H1 (cell line): Measurements from ENCODE around the gene BTN2A1. TPM values are rescaled to one million over a fixed set of nuclear protein-coding genes. Genes with fewer than 3 reads are reported as not detected.

Experiments used
- CTCF ChIA-PET: fragments of 300-600 bp; sonication (Branson Sonifier 250); formaldehyde crosslinking; loops from one replicate; lab custom pipeline; 2021; ENCODE audit not compliant: partially characterized antibody; lab: Charles Lee
- POLR2A ChIA-PET: fragments of 300-600 bp; sonication (Branson Sonifier 250); formaldehyde crosslinking; loops from one replicate; lab custom pipeline; 2021; ENCODE audit warnings: inconsistent platforms; ENCODE audit not compliant: partially characterized antibody; lab: Charles Lee
- DNase-seq, 2 experiments: peaks; one replicate each; pipeline versions ENCODE4 v3.0.0 to v3.0.0-alpha.2; 2010 to 2022; ENCODE audit warnings: low spot score in 2 of 2, low read depth in 1 of 2, mixed read lengths in 1 of 2
- FAIRE-seq: peaks from 2 replicates; lab custom pipeline; 2011; peaks lifted over from hg19 to GRCh38; lab: Jason Lieb, UNC
- H2AFZ ChIP-seq: 2 replicates; pipeline ENCODE4 v1.8.1; 2012; ENCODE audit warnings: low read length, inconsistent platforms
- H2AK5ac ChIP-seq: 2 replicates; pipeline ENCODE4 v1.6.1; 2013; ENCODE audit warnings: low read depth, low read length
- H2BK120ac ChIP-seq: replicated peaks from 2 replicates; pipeline ENCODE3; 2013; ENCODE audit warnings: low read depth, low read length, inconsistent platforms
- H2BK12ac ChIP-seq: 2 replicates; pipeline ENCODE4 v1.6.1; 2013; ENCODE audit warnings: low read depth, low read length
- H2BK15ac ChIP-seq: 2 replicates; pipeline ENCODE4 v1.6.1; 2013; ENCODE audit warnings: low read length
- H2BK20ac ChIP-seq: 2 replicates; pipeline ENCODE4 v1.6.1; 2013; ENCODE audit warnings: low read length
- H2BK5ac ChIP-seq: 2 replicates; pipeline ENCODE4 v1.6.1; 2013; ENCODE audit warnings: low read depth, low read length
- H3K14ac ChIP-seq: 2 replicates; pipeline ENCODE4 v1.6.1; 2013; ENCODE audit warnings: inconsistent platforms; ENCODE audit not compliant: insufficient read length
- H3K18ac ChIP-seq: 2 replicates; pipeline ENCODE4 v1.6.1; 2013; ENCODE audit warnings: low read length; ENCODE audit errors: extremely low read depth
- H3K23ac ChIP-seq: 2 replicates; pipeline ENCODE4 v1.6.1; 2013; ENCODE audit warnings: inconsistent platforms; ENCODE audit not compliant: insufficient read length
- H3K23me2 ChIP-seq: 2 replicates; pipeline ENCODE4 v1.6.1; 2013; ENCODE audit warnings: low read depth, low read length
- H3K27ac ChIP-seq: 2 replicates; pipeline ENCODE4 v1.6.1; 2011; ENCODE audit warnings: low read depth, low read length, inconsistent platforms
- H3K27me3 ChIP-seq, 4 experiments: replicated peaks in 1 of 4; 1 replicate in 1 of 4; 2 replicates in 3 of 4; pipeline versions ENCODE4 v1.6.1 to v1.8.1; 2011 to 2013; ENCODE audit warnings: low read length in 3 of 4, mild to moderate bottlenecking in 3 of 4, inconsistent platforms in 2 of 4, mixed read lengths in 2 of 4, moderate library complexity in 1 of 4; ENCODE audit not compliant: control insufficient read depth in 3 of 4, insufficient read depth in 3 of 4; ENCODE audit errors: extremely low read depth in 1 of 4
- H3K36me3 ChIP-seq, 4 experiments: 2 replicates each; pipeline versions ENCODE4 v1.6.1 to v1.8.1; 2011 to 2013; ENCODE audit warnings: mild to moderate bottlenecking in 4 of 4, low read length in 3 of 4, moderate library complexity in 2 of 4, control low read depth in 1 of 4, inconsistent platforms in 1 of 4; ENCODE audit not compliant: insufficient read depth in 4 of 4, control insufficient read depth in 2 of 4
- H3K4ac ChIP-seq: replicated peaks from 2 replicates; pipeline ENCODE3; 2013; ENCODE audit warnings: low read length, low read depth, mixed read lengths, inconsistent platforms; ENCODE audit not compliant: insufficient read length
- H3K4me1 ChIP-seq, 4 experiments: replicated peaks in 1 of 4; 1 replicate in 1 of 4; 2 replicates in 3 of 4; pipeline versions ENCODE4 v1.6.1 to v1.8.1; 2011 to 2013; ENCODE audit warnings: low read length in 3 of 4, inconsistent platforms in 2 of 4, mixed read lengths in 1 of 4; ENCODE audit not compliant: insufficient read depth in 4 of 4, control insufficient read depth in 3 of 4
- H3K4me2 ChIP-seq, 2 experiments: 2 replicates each; pipeline versions ENCODE4 v1.6.1 to v1.8.1; 2011 to 2013; ENCODE audit warnings: low read depth in 2 of 2, low read length in 2 of 2, control low read depth in 1 of 2, inconsistent platforms in 1 of 2, mild to moderate bottlenecking in 1 of 2; ENCODE audit not compliant: insufficient read depth in 1 of 2
- H3K4me3 ChIP-seq, 4 experiments: fragments of 200-600, 300-600 bp in 1 of 4; sonication (generic), shearing (Covaris generic), sonication (Bioruptor Twin) in 1 of 4; 2 replicates each; pipeline versions ENCODE4 v1.5.1 to v1.8.1; 2011 to 2016; ENCODE audit warnings: low read length in 4 of 4, low read depth in 3 of 4, control low read depth in 2 of 4, inconsistent platforms in 2 of 4, mild to moderate bottlenecking in 2 of 4, mixed read lengths in 1 of 4, moderate library complexity in 1 of 4; ENCODE audit not compliant: insufficient read depth in 2 of 4; ENCODE audit errors: extremely low read depth in 1 of 4
- H3K56ac ChIP-seq: replicated peaks from 2 replicates; pipeline ENCODE3; 2013; ENCODE audit warnings: low read depth, mild to moderate bottlenecking, mixed read lengths, low read length, inconsistent platforms; ENCODE audit not compliant: insufficient read length
- H3K79me1 ChIP-seq: 2 replicates; pipeline ENCODE4 v1.6.1; 2013; ENCODE audit warnings: low read depth, low read length, control low read depth
- H3K79me2 ChIP-seq, 2 experiments: 2 replicates each; pipeline versions ENCODE4 v1.6.1 to v1.8.1; 2012 to 2013; ENCODE audit warnings: low read length in 2 of 2, mild to moderate bottlenecking in 2 of 2, inconsistent platforms in 1 of 2; ENCODE audit not compliant: insufficient read depth in 2 of 2, control insufficient read depth in 1 of 2
- H3K9ac ChIP-seq, 4 experiments: replicated peaks in 1 of 4; 1 replicate in 1 of 4; 2 replicates in 3 of 4; pipeline versions ENCODE4 v1.6.1 to v1.8.1; 2011 to 2013; ENCODE audit warnings: low read depth in 3 of 4, low read length in 3 of 4, control low read depth in 2 of 4, mild to moderate bottlenecking in 2 of 4, moderate library complexity in 2 of 4, inconsistent platforms in 1 of 4; ENCODE audit errors: extremely low read depth in 1 of 4
- H3K9me3 ChIP-seq, 2 experiments: 2 replicates each; pipeline versions ENCODE4 v1.6.1 to v1.8.1; 2012 to 2013; ENCODE audit warnings: mild to moderate bottlenecking in 2 of 2, moderate library complexity in 2 of 2, control low read depth in 1 of 2, inconsistent platforms in 1 of 2, low read depth in 1 of 2, low read length in 1 of 2, mixed read lengths in 1 of 2; ENCODE audit not compliant: insufficient read depth in 2 of 2
- H4K20me1 ChIP-seq, 2 experiments: replicated peaks in 1 of 2; 2 replicates each; pipeline versions ENCODE3 to v1.8.1; 2011 to 2013; ENCODE audit warnings: inconsistent platforms in 2 of 2, low read length in 2 of 2, mild to moderate bottlenecking in 1 of 2; ENCODE audit not compliant: insufficient read depth in 2 of 2, control insufficient read depth in 1 of 2
- H4K5ac ChIP-seq: 2 replicates; pipeline ENCODE4 v1.6.1; 2013; ENCODE audit warnings: low read length, low read depth, mixed read lengths, inconsistent platforms; ENCODE audit not compliant: insufficient read length
- H4K8ac ChIP-seq: 2 replicates; pipeline ENCODE4 v1.8.0; 2013; ENCODE audit warnings: mild to moderate bottlenecking, moderate library complexity, low read length, inconsistent platforms; ENCODE audit not compliant: insufficient read depth; ENCODE audit errors: extremely low read depth
- H4K91ac ChIP-seq: replicated peaks from 2 replicates; pipeline ENCODE3; 2013; ENCODE audit warnings: low read length, mixed read lengths, inconsistent platforms; ENCODE audit not compliant: insufficient read length
- EZH2 ChIP-seq: fragments of 200-600 bp; sonication (generic); IDR thresholded peaks from 2 replicates; pipeline ENCODE4 v1.7.1; 2012; ENCODE audit warnings: low read depth, mild to moderate bottlenecking, moderate library complexity, low read length, inconsistent platforms; ENCODE audit not compliant: severe bottlenecking
- WGBS, 2 experiments: shearing (Covaris generic) in 1 of 2; methylation state at CpG; one replicate each; pipeline versions ENCODE4 v1.1.6 to v1.1.7; 2013 to 2015; ENCODE audit warnings: low lambda C conversion rate in 2 of 2, mixed read lengths in 2 of 2, inconsistent platforms in 1 of 2, low coverage in 1 of 2, missing lambda C conversion rate in 1 of 2; ENCODE audit not compliant: insufficient replicate concordance in 2 of 2, insufficient coverage in 1 of 2, insufficient read length in 1 of 2; ENCODE audit errors: extremely low coverage in 1 of 2, missing lambda C conversion rate in 1 of 2; 5-methylcytosine and 5-hydroxymethylcytosine counted together
- polyA plus RNA-seq, 7 experiments: library from polyadenylated mRNA; depleted of rRNA in 3 of 7; stranded (reverse) in 5 of 7; unstranded in 2 of 7; fragments of >200 nt in 5 of 7; fragments of 200-250 nt in 2 of 7; gene quantifications; 1 replicate in 5 of 7; 2 replicates in 1 of 7; 4 replicates in 1 of 7; pipeline versions ENCODE4 v1.2.1 to v1.2.3, GENCODE V29; 2011 to 2013; ENCODE audit warnings: missing spikeins in 2 of 7, mixed read lengths in 2 of 7
- total RNA-seq: library from RNA; stranded (reverse); fragmentation: NEBNext Ultra II Directional; extraction: Animal tissue kit (Norgen Biotek cat#: 25700); gene quantifications from 2 replicates; pipeline ENCODE4 v1.2.1, GENCODE V29; 2021

Gene BTN2A1
- total and polyA plus RNA-seq, 2 of the 8 experiments (the other 6 are each of a cell fraction or from before 2014, with no cell fraction given): 8.7 to 11.0 TPM

GRCh38 chr6:26464416-26465131, 6.8 kb downstream of the BTN2A1 start:
- no peak overlapping the region for H3K23ac ChIP-seq
- H2BK5ac ChIP-seq: no peak overlapping the region
- H4K8ac ChIP-seq: no peak overlapping the region
- no peak overlapping the region for H2AK5ac ChIP-seq
- 93% methylated on average over 7 of the region's 7 CpGs; no CpG with 5 or more reads in 1 of the 2 experiments for WGBS, 2 experiments
- H2BK20ac ChIP-seq: no peak overlapping the region
- H3K27ac ChIP-seq: no peak overlapping the region
- H3K79me2 ChIP-seq: peaks cover 0 to 3% of the 10 kb centered on the region in 2 experiments; a peak in 1 of 4 replicates
- H3K79me1 ChIP-seq: no peaks in the 10 kb centered on the region; the same call in 1 of the 2 replicates
- H3K56ac ChIP-seq: no peak overlapping the region
- no peak overlapping the region for H4K91ac ChIP-seq
- no peak overlapping the region for H3K18ac ChIP-seq
- H3K4me2 ChIP-seq: no peak overlapping the region
- H3K36me3 ChIP-seq: peaks cover 7 to 71% (median 49%) of the 10 kb centered on the region in 4 experiments; a peak in 7 of 8 replicates
- H2AFZ ChIP-seq: no peak overlapping the region
- H3K14ac ChIP-seq: no peak overlapping the region
- DNase-seq: no peak
- H2BK12ac ChIP-seq: no peak overlapping the region
- peaks cover 0 to 2% of the 10 kb centered on the region in 2 experiments for H4K20me1 ChIP-seq
- no peak overlapping the region for H3K9ac ChIP-seq
- H4K5ac ChIP-seq: no peak overlapping the region
- POLR2A ChIA-PET: interaction anchor here (1.1 to 1.4 kb wide), 2 partner anchors 10 to 12 kb away, joined by 4 read pairs; no protein-coding TSS in a partner anchor
- H3K27me3 ChIP-seq: no peaks in the 10 kb centered on the region
- H2BK120ac ChIP-seq: no peak overlapping the region
- no peak for FAIRE-seq
- CTCF ChIA-PET: interaction anchor here (1.0 to 1.7 kb wide), 2 partner anchors 12 to 123 kb away, joined by 3 read pairs; no protein-coding TSS in a partner anchor
- H2BK15ac ChIP-seq: no peak overlapping the region
- no peaks in the 10 kb centered on the region for H3K4me1 ChIP-seq
- H3K23me2 ChIP-seq: no peaks in the 10 kb centered on the region
- H3K4ac ChIP-seq: no peak overlapping the region
- H3K4me3 ChIP-seq: no peak overlapping the region
- no peaks in the 10 kb centered on the region for H3K9me3 ChIP-seq
- TF ChIP-seq EZH2: no peak
